HG02678 (cell line): ENCODE measurements around the gene KRT79.

Experiments
- ATAC-seq: cut with Tn5 transposase; IDR thresholded peaks from one replicate; pipeline ENCODE4 v1.9.1; 2021; ENCODE audit warnings: mild to moderate bottlenecking, moderate library complexity; ENCODE audit not compliant: unreplicated experiment

KRT79 gene

GRCh38 chr12:52820521-52820920 is 13.6 kb downstream of the KRT79 start:
- ATAC-seq = no peak

DNA sequence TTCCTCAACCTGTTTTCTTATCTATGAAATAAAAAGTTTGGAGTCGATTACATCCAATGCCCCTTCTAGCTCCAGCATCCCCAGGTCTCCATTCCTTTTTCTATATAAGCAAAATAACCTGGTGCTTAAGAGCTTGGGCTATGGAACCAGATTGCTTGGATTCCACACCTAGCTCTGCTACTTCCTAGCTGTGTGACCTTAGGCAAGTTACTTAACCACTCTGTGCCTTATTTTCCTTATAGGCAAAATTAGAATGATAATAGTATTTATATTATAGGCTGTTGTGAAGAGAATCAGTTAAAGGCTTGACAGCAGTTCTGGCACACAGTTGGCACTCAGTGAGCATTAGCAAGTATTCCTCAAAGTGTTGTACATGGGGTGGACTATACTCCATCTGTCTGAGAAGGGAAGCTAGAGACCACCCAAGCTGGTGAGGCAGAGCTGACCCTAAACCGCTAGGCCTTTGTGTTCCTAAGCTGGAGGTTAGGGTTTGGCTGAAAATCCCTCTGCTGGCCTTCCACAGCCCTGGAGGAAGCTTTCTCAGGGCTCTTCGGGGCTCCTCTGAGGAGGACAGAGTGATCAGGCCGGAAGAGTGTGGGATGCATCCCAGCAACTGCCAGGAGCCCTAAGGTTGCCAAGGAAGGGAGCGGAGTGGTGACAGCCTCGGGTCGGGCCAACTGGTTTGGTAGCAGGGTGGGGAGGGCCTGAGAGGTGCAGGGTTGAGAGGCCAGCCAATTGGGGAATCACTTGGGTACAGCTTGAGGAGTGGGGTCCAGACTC is 14.2 kb downstream of the KRT79 start:
- ATAC-seq = no peak

- ATAC-seq = no peak
Measured at GRCh38 chr12:52818887-52819420, 15.2 kb downstream of the KRT79 start.

GRCh38 chr12:52818388-52818787 is 15.7 kb downstream of the KRT79 start:
- ATAC-seq = no peak

GRCh38 chr12:52817699-52818238 is 16.3 kb downstream of the KRT79 start:
- ATAC-seq = no peak

DNA sequence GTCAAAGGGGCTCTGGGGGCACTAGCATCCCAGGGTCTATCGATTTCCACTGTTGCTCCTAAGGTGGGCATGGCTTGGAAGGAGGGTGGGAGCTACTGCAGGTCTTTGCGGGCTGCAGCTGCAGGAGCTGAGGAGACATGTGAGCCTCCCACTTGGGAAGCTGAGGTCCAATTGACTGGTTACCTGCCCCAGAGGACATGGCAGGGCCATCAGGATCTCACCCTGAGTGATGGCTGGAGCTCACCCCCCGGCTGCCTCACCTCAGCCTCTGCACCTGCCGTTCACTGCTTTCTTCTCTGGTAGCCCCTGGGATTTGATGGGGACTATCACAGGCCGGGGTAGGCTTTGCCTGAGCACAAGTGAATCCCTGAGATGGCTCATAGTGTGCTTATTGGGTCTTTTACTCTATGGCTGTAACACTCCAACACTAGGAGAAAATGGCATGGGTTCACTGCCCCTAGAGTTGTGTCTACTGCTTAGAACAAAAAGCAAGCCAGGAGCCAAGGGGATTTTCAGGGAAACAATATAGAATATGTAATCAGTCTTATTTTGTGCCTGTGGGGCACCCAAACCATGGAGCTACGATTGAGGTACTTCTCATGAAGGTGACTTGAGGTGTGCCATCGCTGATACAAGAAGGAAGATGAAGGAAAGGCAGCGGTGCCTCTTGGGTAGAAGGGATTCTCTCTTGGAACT is 17.0 kb downstream of the KRT79 start:
- no peak for ATAC-seq

DNA sequence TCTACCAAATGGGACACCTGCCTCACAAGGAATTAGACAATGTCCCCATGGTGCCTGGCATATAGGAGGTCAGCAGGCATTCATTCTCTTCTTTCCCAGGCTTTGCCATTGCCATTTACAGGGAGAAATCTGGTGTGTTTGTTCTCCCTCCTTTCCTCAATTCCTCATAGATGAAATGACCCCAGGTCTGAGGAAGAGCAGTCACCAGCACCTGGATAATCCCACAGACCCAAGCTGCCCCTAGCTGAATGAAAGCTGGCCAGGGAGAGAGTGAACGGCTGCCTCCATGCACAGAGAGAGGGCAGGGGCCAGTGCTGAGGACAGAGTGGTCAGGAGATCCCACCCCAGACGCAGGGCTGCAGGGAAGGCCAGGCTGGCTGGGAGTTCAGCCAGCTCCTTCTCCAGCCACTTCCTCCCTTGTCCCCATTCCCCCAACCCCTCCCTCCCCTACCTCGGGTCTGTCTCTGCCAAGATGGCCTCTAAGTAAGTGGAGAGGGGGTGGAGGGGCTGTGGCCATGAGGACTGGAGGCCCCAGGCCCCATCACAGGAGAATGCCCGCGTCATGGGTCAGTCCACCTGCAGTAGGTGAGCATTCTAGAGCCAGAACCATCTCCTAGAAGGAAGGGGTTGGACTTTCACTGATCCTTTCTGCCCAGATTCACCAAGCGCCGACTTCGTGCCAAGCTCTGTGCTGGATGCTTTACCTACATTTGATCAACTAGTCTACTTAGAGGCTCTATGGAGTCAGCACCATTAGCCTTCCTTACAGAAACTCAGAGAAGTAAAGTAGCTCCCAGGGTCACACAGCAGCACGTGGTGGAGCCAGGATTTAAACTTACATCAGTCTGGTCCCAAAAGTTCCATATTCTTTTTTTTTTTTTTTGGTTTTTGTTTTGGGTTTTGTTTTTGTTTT is 18.2 kb downstream of the KRT79 start:
- no peak for ATAC-seq

- no peak for ATAC-seq
Measured at GRCh38 chr12:52815161-52815560, 18.9 kb downstream of the KRT79 start.

DNA sequence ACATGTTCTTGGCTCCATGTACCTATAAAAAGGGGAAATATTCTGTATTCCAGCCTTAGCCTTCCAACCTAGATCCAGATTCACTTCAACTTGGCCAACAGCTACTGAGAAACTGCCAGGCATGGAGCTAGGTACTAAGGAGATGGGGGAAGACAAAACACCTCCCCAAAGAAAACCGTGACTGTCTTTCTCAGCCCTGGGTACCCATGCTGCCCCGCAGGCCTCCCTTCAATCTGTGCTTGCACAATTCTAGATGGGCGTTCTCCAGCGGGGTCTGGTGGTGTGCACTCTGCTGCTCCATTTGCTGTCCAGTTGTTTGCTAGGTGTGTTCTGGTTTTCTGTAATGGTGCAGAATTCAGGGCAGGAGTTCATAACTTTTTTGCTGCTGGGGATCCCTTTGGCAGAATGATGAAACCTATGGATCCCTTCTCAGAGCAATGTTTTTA is 19.4 kb downstream of the KRT79 start:
- ATAC-seq = no peak

GRCh38 chr12:52813885-52814709 is 20.0 kb downstream of the KRT79 start, which contains the start of gene KRT4:
Gene KRT4, minus strand, starts transcription at chr12:52814116. Its CDS starts 58 bp downstream, at chr12:52814058.
- ATAC-seq = no peak

DNA sequence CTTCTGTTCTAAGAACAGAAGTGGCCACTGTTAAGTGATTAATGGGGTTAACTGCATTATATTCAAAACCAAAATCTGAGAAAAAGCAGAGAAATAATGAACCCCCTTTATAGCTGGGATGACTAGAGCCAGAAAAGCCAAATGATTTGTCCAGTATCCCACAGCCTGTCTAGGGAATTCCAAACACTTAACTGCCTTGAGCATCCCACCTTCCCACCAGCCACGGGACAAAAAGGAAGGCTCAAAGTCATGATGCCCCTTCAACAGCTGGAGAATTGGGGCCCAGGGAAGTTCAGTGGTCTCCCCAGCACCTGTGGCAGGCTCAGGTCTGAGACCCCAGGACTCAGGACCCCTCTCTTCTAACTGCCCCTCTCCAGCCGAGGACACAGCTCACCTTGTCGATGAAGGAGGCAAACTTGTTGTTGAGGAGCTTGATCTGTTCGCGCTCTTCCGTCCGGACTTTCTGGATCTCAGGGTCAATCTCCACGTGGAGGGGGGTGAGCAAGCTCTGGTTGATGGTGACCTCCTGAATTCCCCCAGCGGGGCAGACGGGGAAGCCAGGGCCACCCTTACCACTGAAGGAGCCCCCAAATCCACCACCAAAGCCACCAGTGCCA is 20.8 kb downstream of the KRT79 start:
- ATAC-seq = no peak

DNA sequence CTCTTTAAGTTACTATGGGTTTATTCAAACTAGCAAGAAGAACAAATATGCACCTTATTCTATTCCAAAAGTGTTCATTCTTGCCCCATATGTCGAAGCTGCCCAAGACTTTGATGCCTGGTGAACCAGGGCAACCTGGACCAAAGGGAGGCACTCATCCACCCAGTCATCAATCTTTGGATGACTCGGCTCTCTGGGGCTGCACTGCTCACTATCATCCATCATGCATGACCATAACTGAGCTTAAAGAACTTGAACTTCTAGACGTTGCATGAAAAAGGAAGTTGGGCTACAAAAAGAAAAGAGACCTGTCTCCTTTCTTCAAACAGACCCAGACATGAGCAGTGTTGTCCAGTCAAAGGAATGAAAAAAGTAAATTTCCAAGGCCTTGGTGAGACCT is 21.4 kb downstream of the KRT79 start:
- ATAC-seq = no peak

GRCh38 chr12:52812073-52812400 is 22.1 kb downstream of the KRT79 start:
- ATAC-seq = no peak

DNA sequence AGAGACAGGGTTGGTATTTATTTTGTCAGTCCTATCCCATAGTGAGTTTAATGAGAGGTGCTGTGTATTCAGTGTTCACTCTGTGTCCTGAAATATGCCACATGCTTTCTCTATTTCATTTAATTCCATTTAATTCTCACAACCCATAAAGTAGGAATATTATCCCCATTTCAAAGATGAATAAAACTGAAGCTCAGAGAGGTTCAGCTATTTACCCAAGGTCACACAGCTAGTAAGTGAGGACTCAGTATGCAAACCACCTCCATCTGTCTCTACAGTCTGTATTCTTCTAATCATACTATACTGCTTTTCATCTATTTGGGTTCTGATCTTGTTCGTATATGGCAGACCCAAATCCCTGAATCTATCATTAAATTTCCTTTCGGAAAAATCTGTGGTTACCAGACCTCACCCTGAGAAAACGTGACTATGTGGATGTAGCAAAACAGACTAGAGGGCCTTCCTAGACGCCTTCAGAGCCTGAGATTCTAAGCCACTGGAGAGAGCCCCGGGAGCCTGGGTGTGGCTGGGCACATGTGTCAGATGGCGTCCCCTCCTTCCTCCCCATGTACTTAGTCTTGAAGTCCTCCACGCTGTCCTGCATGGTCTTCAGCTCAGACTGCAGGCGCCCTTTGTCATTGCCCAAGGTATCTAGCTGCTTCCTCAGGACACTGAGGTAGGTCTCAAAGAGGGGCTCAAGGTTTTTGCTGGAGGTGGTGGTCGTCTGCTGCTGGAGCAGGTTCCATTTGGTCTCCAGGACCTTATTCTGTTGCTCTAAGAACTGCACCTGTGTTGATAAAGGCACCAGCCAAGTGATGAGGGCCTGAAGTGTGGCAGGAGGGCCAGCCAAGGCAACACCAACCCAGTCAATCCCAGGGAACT is 22.7 kb downstream of the KRT79 start:
- ATAC-seq = no peak

DNA sequence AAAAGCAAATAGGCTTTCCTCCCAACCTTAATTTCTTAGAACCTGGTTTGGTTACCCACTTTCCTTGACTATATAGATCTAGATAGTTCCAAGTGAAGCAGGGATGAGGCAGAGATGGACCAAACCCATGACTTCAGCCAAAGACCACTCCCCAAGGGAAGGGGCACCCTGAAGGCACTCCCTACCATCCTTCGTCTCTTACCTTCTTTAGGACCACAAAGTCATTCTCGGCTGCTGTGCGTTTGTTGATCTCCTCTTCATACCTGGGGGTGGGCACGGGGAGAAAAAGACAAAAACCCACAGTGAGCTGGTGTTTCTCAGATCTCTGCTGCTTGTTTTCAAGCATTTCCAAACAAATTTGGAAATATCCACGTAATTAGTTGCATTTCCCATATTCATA is 23.6 kb downstream of the KRT79 start:
- no peak for ATAC-seq

- no peak for ATAC-seq
Measured at GRCh38 chr12:52809166-52809565, 24.9 kb downstream of the KRT79 start.

GRCh38 chr12:52808573-52809160 is 25.4 kb downstream of the KRT79 start:
- no peak for ATAC-seq
